Measurements from ENCODE around the gene COL9A3. TPM values are rescaled to one million over a fixed set of nuclear protein-coding genes. Genes with fewer than 3 reads are reported as not detected.
"Not testable (repeated sequence)": the region's sequence is repeated elsewhere in the genome, so short reads cannot be mapped to it uniquely, and the experiment has no call there.

Gene COL9A3
- total RNA-seq, 6 experiments from 2014 or later = 1.5 to 7.6 (median 3.5) TPM

DNA sequence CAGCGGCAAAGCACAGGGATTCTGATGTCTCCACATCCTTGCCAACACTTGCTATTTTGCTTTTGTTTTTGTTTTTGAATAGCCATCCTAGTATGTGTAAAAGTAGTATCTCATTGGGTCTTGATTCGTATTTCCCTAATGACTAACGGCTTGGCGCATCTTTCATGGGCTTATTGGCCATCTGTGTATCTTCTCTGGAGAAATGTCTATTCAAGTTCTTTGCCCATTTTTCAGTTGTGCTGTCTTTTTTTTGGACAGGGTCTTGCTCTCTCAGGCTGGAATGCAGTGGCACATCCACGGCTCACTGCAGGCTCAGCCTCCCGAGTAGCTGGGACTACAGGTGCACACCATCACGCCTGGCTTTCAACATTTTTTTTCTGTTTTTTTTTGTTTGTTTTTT is 27.3 kb downstream of the COL9A3 start:
- intact Hi-C loops (cut with DNase I) = no loop called here
- Histone ChIP-seq H3K4me1 (no peaks in the 10 kb centered on the region), H3K36me3 (no peaks in the 10 kb centered on the region), H3K27ac (no peak overlapping the region), H3K4me3 (no peak overlapping the region), H3K27me3 (no peaks in the 10 kb centered on the region), H3K9me3 (no peaks in the 10 kb centered on the region)
- TF ChIP-seq CTCF (IDR thresholded peaks at IDR 0.05) (no peak), POLR2A (IDR thresholded peaks at IDR 0.05) (no peak)
- WGBS (ENCODE audit: insufficient coverage, low coverage, low lambda C conversion rate, missing lambda C conversion rate) = 90% methylated on average over 4 of the region's 7 CpGs
- DNase-seq (no peak), ATAC-seq (no peak)

- intact Hi-C loops (cut with DNase I) = no loop called here
- no peaks in the 10 kb centered on the region for H3K27me3 ChIP-seq
- H3K4me1 ChIP-seq = no peaks in the 10 kb centered on the region
- WGBS (ENCODE audit: insufficient coverage, low coverage, low lambda C conversion rate, missing lambda C conversion rate) = 90% methylated on average over 15 of the region's 16 CpGs
- no peak overlapping the region for H3K4me3 ChIP-seq
- no peak for DNase-seq
- H3K9me3 ChIP-seq = no peaks in the 10 kb centered on the region
- no peak for ATAC-seq
- no peak overlapping the region for H3K27ac ChIP-seq
- TF ChIP-seq POLR2A (IDR thresholded peaks at IDR 0.05) (no peak), CTCF (IDR thresholded peaks at IDR 0.05) (no peak)
- H3K36me3 ChIP-seq = no peaks in the 10 kb centered on the region
Observed at GRCh38 chr20:62845416-62846160, 28.7 kb downstream of the COL9A3 start.

DNA sequence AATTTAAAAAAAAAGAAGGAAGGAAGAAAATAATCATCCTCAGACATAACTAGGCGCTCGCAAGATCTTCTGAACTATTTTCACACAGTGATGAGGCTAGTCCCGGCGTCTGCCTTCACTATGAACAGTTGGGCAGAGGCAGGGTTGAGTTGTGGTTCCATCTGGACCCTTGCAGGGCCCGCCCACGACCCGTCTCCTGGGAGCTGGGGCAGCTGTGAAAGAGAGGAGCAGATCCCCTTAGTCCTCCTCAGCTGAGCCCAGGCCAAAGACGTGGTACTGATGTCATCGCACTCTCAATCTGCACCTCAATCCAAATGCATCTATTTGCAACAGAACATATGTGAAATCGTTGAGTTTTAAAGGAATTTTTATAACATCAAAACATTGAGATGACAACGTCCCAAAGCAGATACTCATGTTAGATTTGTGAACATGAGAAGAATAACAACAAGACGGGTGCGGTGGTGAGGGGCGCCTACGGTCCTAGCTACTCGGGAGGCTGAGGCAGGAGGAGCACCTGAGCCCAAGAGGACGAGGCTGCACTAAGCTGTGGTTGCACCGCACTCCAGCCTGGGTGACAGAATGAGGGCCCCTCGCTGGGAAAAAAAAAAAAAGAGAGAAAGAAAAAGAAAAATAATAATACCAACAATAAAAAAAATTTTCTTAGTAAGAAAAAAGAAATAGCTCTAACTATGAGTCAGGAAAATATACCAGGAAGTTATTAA is 29.5 kb downstream of the COL9A3 start:
- intact Hi-C loops (cut with DNase I) = no loop called here
- Histone ChIP-seq H3K36me3 (no peaks in the 10 kb centered on the region), H3K27ac (no peak overlapping the region), H3K27me3 (no peaks in the 10 kb centered on the region), H3K4me1 (no peaks in the 10 kb centered on the region), H3K4me3 (no peak overlapping the region), H3K9me3 (no peaks in the 10 kb centered on the region)
- ATAC-seq (no peak), DNase-seq (no peak)
- 94% methylated on average over 19 of the region's 19 CpGs for WGBS (ENCODE audit: insufficient coverage, low coverage, low lambda C conversion rate, missing lambda C conversion rate)
- no peak for TF ChIP-seq POLR2A (IDR thresholded peaks at IDR 0.05)
- TF ChIP-seq CTCF (IDR thresholded peaks at IDR 0.05) = no peak

- H3K4me1 ChIP-seq; H3K9me3 ChIP-seq; H3K4me3 ChIP-seq; H3K27ac ChIP-seq; intact Hi-C loops (cut with DNase I); DNase-seq; H3K27me3 ChIP-seq; H3K36me3 ChIP-seq; ATAC-seq: not testable (repeated sequence)
- 96% methylated on average over 7 of the region's 7 CpGs for WGBS (ENCODE audit: insufficient coverage, low coverage, low lambda C conversion rate, missing lambda C conversion rate)
Observed at GRCh38 chr20:62848917-62849316, 32.1 kb downstream of the COL9A3 start.

- no peaks in the 10 kb centered on the region for H3K27me3 ChIP-seq
- intact Hi-C loops (cut with DNase I) = no loop called here
- TF ChIP-seq CTCF (IDR thresholded peaks at IDR 0.05) = no peak
- no peak for TF ChIP-seq POLR2A (IDR thresholded peaks at IDR 0.05)
- DNase-seq (no peak), ATAC-seq (no peak)
- no peak overlapping the region for H3K4me3 ChIP-seq
- H3K36me3 ChIP-seq = no peaks in the 10 kb centered on the region
- no peak overlapping the region for H3K27ac ChIP-seq
- no peaks in the 10 kb centered on the region for H3K9me3 ChIP-seq
- H3K4me1 ChIP-seq = no peaks in the 10 kb centered on the region
Observed at GRCh38 chr20:62849431-62849830, 32.6 kb downstream of the COL9A3 start.
